ENCODE measurements around the gene CCDC33.

CCDC33 gene

DNA sequence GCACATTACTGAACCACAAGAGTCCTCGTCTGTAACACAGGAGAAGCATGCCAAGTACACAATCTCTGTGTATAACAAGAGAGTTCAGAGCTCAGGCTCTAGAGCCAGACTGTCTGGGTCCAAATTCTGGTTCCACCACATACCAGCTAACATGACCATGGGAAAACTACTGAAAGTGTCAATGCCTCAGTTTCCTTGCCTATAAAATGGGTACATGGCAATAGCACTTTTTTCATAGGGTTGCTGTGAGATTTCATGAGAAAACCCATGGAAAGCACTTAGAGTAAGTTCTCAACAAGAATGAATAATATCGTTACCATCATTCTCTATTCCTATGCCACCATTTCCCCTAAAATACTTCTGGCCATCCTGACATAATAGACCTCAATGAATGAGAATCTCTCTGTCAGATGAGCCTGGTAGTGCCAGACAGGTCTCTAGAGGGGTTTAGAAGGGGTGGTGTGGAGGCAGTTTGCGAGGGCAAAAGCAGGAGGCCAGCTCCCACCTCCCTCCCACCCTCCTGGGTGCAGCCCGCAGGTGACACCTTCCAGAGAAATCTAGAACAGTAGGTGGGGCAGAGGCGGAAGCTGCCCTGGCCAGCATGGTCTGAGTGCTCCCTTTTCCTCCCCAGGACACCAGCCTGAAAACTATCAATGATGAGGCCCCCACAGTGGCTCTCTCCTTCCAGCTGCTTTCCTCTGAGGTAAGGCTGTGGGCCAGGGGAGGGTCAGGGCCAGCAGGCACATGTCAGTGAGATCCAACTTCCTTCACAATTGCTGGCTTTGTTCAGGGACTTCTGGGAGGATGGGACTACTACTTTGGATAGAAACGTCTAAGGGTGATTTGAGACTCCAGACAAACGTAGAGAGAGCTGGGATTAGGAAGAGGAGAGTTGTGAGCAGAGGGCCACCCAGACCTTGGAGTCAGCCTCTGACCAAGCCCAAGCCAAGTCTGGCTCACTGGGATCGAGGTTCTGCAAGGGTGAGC is 45.3 kb downstream of the CCDC33 start:
- DNase-seq (ENCODE audit: low read depth, low spot score): no peak

DNA sequence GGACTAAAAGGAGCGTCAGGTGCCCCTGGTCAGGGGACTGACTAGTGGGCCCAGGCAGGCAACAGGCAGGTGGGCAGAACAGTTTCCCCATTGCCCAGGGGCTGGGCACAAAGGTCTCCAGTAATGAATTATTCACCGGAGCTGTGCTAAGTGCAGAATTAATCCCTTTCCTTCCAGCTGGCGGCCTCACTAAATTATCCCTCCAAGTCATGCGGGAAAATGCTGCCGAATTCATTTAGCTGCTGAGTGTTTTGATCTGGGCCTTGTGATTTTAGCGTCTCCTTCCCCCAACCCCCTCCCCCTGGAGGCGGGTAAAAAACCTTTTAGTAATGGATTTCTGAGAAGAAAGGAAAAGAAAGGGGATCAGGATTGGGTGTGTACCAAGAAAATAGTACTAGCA is 47.2 kb downstream of the CCDC33 start:
- DNase-seq (ENCODE audit: low read depth, low spot score): no peak

DNA sequence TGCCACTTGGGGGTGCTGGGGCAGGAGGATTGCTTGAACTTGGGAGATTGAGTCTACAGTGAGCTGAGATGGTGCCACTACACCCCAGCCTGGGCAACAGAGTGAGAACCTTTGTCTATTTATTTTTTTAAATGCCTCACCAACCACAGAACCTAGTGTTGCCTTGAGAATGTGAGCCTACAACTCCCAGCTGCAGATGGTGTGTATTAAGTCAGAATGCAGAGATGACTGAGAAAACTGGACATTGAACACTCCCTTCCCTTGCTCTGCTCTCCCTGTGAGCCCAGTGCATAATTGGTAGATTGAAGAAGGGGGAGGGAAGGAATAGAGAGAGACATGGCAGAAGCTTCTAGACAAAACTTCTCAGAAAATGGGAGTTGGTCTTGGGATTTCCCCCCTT is 53.5 kb downstream of the CCDC33 start:
- no peak for DNase-seq (ENCODE audit: low read depth, low spot score)

DNA sequence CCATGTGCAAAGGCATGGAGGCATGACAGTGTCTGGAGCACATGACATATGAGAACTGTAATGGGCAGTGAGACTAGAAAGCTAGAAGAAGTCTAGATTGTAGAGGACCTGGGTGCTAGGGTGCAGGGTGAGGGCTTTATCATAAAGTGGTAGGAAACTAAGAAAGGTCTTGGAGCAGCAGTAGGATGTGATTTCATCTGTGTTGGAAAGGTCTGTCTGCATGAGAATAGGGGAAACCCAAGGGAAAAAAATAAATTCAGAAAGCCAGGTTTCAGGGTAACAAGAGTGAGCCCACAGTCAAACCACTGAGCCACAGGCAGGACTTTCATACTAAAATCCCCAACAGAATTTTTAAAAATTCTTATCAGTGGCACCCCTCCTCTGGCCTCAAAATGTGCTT is 54.5 kb downstream of the CCDC33 start:
- DNase-seq (ENCODE audit: low read depth, low spot score): no peak

DNA sequence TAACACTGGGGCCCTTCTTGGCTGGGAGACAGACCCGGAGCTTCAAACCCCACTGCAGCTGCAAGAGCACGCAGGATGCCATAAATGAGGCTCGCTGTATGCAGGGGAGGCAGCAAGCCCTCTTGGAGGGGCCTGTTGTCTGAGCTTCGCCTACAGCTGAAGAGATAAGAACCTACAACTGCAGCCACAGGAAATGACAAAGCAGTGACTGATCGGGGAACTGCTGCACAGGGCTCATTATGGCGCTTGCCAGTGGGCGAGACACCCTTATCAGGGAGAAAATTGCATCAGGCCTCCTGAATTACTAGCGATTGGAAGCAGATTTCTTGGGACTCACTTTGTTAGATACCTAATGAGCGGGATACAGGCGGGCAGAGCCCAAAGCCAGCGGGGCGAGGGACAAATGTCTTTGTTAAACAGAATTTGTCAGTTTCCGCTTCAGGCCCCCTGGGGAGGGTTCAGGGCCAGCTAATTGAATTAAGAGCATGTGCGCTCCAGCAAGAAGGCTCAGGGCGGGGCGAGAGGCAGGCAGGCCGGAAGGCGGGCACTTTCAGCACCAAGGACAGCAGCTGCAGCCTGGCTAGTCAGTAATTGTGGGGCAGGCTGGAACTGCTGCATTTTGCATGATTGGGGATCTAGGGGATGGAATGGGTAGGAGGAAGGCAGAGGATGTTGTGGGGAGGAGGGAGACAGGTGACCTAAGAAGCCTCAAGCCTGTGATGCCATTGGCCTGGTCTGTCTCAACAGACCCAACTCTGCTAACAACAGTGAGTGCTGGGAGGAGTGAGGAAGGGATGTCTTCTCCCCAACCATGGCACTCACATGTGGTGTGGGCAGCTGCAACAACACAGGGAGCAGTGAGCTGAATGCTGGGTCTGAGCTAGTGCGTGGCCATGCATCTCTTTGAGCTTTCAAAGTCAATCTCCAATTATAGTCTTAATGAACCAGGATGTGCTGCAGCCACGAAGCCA is 55.3 kb downstream of the CCDC33 start:
- DNase-seq (ENCODE audit: low read depth, low spot score): peak; percentile 39

DNA sequence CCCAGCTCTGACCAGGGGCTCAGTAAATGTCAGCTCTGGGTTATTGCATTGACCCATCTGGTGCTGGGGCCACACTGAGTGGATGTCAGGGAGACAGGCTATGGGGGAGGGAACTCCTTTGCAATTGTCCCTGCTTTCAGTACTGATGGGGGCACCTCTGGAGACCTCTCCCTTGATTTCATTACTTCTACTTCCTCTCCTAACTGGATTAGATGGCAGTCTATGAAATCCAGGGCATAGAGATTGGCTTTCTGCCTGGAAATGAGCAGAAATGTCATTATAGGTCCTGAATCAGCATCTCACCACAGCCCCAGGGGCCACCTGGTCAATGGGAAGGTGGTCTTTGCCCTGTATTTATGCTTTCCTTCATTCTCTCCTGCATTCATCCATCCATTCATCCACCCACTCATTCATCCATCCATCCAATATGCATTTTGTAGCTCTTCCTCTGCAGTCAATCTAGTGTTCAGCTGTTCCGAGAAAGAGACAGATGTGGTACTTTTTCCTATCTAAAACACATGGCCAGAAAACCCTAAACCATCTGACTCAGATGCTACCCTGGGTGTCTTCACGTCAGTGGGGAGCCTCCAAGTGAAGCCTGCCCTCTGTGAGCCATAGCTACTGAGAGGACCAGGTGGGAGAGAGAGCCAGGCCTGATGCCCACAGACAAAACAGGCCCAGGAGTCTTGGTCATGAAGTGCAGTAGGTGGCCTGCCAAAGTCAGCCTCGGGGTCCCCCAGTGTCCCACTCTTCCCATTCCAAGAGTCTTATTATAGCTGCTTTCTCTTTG is 57.1 kb downstream of the CCDC33 start:
- DNase-seq (ENCODE audit: low read depth, low spot score): no peak

DNA sequence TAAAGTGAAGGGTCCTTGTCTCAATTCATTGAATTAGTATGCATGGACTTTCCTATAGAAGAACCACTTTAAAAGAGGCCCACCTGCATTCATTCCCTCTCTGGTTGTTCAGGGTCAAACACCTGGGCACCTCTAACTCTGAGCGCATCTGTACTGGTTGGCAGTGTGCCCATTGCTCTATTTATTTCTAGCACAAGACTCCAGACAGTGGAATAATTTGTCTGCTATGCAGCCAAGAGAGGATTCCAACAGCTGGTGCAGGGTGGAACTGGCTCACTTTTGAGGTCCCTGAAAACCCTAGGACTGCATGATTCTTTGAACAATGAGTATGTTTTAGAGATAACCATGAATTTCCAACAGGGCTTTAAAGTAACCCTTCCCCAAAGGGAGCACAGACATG is 57.9 kb downstream of the CCDC33 start:
- no peak for DNase-seq (ENCODE audit: low read depth, low spot score)

DNA sequence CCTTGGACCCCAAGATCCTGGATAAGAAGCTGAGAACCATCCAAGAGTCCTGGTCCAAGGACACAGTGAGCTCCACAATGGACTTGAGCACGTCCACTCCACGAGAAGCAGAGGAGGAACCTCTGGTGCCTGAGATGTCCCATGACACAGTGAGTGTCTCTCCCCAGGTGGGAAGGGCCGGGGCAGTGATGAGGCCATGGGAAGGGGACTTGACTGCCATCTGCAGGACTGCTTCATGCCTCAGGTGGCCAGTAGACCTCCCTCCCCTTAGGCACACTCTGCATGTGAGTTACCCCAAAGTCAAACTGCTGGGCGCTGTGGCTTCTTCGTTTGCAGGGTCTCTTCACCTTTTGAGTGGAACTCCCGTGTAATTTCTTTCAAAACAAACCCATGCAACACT is 59.7 kb downstream of the CCDC33 start:
- DNase-seq (ENCODE audit: low read depth, low spot score): no peak

DNA sequence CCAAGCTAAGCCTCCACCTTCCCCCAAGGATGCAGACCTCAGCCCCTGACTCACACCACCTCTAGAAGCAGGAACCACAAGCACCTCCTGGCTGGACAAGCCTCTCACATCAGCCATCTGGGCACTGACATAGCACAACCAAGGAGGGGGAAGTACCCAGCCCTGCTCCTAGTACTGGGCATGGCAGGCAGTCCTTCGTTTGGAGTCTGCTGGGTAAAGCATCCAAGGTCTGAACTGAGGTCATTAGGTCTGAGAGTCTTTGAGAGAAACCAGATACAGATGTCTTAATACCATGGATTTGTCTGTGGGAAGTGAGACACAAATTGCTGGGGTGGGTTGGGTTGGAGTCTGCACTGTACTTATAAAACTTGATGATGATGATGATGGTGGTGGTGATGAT is 61.8 kb downstream of the CCDC33 start:
- no peak for DNase-seq (ENCODE audit: low read depth, low spot score)

DNA sequence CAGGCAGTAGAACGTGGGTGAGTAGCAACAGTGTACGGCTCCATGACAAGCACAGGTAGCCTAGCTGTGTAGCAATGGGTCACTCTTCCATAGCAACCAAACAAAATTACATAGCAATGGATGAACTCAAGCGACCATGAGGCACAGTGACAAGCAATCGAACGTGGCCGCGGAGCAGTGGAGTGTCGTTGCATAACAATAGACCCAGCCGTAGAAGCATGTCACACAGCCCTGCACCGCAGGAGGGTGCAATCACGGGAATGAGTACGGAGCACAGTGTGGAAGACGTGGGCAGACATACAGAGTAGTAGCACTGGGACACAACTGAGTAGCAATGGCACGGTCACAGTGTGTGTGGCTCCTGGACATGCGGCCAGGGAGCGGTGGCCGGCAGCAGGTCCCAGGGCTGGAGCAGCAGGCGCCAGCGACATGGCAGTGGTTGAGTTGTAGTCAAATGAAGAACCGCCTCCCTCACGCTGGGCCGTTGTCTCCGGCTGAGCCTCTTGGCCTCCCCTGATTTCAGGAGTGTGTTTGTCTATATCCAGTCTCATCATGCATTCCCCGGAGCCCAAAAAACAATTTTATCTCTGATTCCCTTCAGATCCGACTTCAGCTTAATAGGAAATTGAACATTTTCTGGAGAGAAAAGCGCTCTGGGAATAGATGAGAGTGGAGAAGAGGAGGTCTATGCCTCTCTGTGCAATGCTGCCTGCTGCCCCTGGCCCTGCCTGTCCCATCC is 64.1 kb downstream of the CCDC33 start:
- DNase-seq (ENCODE audit: low read depth, low spot score): no peak

DNA sequence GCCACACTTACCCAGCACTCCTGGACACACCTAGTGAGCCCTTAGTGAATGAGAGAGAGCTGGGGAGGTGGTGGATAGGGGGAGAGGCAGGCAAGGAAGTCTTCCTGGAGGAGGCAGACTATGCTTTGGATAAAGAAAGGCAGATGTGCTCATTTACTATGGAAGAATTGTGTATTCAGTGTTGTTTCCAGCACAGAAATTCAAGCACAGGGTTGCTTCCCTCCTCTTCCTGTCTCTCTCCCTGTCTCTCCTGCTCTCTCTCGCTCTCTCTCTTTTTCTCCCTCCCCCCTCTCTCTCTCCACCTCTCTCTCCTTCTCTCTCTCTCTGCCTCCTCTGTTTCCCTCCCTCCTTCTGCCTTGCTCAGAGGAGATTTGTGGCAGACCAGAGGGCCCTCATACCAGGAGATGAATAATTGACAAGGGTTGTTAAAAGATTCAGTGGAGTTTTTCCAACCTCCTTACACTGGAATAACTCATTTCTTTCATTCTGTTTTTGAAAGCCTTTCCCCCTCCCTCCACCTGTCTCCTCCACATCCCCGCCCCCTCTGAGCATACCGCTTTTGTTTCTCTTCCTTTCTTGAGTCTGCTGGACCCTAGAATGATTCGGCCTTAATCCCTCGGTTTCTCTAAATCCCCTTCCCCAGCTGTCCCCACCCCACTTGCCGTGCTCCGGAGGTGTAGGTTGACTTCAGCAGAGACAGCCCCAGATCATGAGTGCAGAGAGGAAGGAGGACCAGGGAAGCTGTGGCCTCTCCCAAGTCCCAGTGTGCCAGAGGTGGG is 65.6 kb downstream of the CCDC33 start:
- DNase-seq (ENCODE audit: low read depth, low spot score): no peak

DNA sequence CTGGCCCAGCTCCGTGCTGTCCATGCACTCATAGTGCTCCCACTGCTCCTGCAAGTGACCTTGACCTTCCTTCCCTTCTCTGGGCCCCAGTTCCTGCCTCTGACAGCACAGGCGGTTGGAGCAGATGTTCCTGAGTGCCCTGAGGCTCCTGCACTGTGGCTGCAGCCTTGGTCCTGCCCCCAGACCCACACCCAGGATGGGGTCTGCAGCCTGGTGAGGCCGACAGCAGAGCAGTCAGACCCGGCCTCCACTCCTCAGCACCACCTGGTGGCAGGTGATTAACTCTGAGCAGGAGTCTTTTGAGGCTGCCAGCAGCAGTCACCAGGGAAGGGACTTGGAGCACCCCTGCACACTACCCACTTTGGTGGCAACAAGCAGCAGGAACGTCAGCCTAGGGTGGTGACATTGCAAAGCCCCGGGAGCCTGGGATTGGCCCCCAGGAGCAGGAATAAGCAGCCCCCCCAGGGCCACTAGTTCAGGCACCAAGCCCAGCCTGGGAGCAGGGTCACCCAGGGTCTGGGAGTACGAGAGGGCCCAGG is 66.8 kb downstream of the CCDC33 start:
- DNase-seq (ENCODE audit: low read depth, low spot score): no peak

DNA sequence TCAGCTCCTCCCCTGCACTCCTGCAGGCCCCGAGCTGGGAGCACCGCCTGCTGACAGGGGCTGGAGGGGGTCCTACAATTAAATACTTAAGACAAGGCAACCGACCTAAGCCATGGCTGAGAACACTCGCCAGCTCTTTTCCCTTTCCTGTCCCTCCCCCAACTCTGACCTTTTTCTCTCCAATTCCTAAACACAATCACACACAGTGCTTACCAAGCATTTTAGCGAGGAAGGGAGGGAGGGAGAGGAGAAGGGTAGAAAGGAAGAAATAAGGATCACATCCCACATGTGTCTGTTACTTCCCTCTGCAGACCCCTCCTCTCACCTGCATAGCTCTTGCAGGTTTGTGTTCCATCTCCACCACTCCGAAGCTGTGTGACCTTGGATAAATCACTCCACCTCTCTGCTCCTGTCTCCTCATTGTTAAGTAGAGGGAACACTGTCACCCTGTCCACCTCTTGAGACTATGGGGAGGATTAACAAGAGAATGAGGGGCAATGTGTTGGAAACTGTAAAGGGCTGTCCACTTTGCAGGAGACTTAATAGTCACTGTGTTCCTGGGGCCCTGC is 67.7 kb downstream of the CCDC33 start:
- no peak for DNase-seq (ENCODE audit: low read depth, low spot score)

DNA sequence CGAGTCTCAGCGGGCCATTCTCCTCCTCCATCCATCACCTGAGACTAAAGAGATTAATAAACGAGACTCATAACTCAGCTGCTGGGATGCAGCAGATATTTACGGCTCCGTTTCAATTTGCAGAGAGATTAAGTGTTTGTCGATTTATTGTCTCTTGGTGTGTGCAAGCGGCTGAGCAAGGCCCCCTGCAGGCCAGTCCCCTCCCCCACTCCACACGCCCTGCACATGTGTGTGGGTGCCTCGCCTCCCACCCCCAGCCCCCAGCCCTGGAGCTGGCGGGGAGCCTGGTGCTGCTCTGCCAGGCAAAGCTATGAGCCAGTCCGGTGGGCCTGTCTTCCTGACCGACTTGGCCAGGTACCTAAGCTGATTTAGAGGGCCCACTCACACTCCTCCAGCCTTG is 68.3 kb downstream of the CCDC33 start:
- no peak for DNase-seq (ENCODE audit: low read depth, low spot score)

DNA sequence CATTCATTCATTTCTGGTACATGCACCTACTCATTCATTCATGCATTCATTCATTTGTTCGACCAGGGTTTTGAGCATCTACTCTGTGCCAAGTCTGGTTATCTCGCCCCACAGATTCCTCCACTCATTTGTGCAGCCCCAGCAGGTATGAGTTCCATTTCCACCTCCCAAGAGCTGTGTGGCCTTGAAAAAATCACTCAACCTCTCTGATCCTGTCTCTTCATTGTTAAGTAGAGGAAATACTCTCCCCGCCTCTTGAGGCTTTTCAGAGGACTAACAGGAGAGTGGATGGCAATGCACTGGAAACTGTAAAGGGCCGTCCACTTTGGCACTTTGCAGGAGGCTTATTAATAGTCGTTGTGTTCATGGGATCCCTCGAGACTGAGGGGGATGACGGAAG is 69.6 kb downstream of the CCDC33 start:
- DNase-seq (ENCODE audit: low read depth, low spot score): no peak

DNA sequence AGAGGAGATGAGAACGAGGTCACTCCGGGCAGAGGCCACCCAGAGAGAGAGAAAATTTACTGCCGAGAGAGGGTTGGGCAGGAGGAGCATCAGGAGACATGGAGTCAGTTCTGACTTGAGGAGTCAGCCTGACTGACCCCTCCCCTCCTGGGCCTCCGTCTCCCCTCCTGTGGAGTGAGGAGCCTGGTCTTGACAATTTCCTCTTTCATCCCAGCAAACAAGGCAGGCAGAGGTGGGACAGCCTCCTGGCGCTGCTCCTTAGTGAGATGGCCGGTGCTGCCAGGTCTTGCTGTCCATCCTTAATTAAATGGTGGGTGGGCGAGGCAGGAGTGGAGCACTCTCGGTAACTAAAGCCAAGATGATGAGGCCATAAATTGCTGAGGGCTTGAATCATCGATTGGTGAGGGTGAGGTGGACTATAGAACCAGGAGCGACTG is 70.7 kb downstream of the CCDC33 start:
- DNase-seq (ENCODE audit: low read depth, low spot score): no peak

DNA sequence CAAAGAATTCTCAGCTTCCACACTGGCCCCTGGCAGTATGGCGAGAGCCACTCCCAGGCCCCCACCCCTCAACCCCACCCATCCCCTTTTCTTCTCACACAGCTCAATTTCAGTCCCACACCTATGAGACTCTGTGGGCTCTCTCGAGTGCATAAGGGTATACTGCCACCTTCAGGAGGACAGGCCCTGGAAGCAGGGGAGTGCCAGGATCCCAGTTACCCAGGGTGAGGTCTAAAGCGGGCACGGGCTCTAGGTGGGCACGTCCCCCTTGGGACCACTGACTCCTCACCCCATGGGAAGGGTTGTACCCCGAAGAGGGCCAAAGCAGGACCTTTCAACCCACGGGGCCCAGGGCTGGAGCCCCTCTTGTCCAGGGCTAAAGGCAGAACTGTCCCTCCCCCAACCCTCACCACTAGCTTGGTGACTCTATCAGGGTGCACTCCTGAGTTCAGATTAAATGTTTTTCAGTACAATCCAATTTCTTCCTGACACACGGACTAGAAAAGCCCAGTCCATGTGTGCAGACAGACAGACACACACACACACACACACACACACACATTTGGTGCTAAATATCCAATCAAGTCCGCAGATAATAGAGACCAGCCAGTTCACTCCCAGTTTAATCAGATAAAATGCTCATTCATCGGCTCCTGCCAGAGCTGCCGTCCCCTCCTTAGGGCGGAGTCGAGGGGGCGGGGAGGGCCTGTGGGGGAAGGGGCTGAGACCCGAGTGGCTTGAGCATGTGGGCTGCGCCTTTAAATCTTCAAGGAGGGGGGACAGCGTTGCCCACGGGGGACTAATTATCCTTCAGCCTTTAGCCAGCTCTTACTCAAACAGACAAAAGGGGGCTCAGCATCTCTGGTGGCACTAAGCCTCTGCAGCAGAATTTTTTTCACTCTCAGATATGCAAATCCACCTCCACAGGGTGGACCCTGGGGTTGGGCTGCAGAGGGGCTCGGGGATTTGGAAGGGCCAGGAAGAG is 72.0 kb downstream of the CCDC33 start:
- no peak for DNase-seq (ENCODE audit: low read depth, low spot score)

DNA sequence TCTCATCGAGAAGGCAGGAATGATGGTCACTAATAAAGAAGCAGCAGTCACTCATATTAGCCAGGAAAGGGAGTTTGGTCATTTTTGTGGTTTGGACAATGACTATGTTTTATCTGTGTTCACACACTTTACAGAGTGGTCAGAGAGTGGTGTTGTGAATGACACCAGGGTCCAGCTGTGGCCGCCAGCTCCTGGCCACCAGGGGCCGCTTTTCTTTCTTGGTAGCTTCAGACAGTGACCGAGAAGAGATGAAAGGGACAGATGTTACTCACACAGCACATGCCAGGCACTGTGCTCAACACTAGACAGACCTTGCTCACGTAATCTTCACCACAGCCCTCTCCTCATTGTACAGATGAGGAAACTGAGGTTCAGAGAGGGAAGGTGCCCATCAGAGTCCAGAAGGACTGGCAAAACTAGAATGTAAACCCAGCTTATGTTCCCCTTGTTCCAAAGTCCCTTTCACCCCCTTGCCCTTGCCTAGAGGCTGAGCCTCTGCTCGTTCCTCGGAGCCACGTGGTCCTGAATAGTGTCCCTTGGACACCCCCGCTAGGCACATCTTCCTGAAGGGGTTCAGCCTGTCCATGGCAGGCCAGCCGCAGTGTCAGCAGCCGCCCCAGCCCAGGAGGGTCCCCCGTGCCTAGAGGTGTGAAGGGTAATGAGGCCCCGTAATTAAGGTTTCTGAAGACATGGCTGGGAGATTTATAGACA is 75.8 kb downstream of the CCDC33 start:
- no peak for DNase-seq (ENCODE audit: low read depth, low spot score)

All from activated naive CD8-positive, alpha-beta T cell treated with anti-CD3 and anti-CD28 coated beads, Interleukin-2, amount 50 U/mL, for 16 hours (primary cell).